ENCODE results near the gene MSANTD2.

MSANTD2 gene

GRCh38 chr11:124835918-124836317, 35.7 kb upstream of the MSANTD2 start:
- no peak overlapping the region for H3K4me3 ChIP-seq (ENCODE audit: control insufficient read depth, low read depth, low read length)
- no peak for DNase-seq (ENCODE audit: low read depth)
- no peak for TF ChIP-seq CTCF (IDR thresholded peaks at IDR 0.05; ENCODE audit: control insufficient read depth, insufficient read depth, low read depth, low read length, missing control alignments)

- no peak overlapping the region for H3K4me3 ChIP-seq (ENCODE audit: control insufficient read depth, low read depth, low read length)
- no peak for DNase-seq (ENCODE audit: low read depth)
- TF ChIP-seq CTCF (IDR thresholded peaks at IDR 0.05; ENCODE audit: control insufficient read depth, insufficient read depth, low read depth, low read length, missing control alignments) = no peak
Observed at GRCh38 chr11:124834526-124835180, 34.4 kb upstream of the MSANTD2 start.

- no peak for TF ChIP-seq CTCF (IDR thresholded peaks at IDR 0.05; ENCODE audit: control insufficient read depth, insufficient read depth, low read depth, low read length, missing control alignments)
- no peak for DNase-seq (ENCODE audit: low read depth)
- no peak overlapping the region for H3K4me3 ChIP-seq (ENCODE audit: control insufficient read depth, low read depth, low read length)
Observed at GRCh38 chr11:124832571-124832970, 32.4 kb upstream of the MSANTD2 start.

GRCh38 chr11:124831897-124832296, 31.7 kb upstream of the MSANTD2 start:
- no peak for TF ChIP-seq CTCF (IDR thresholded peaks at IDR 0.05; ENCODE audit: control insufficient read depth, insufficient read depth, low read depth, low read length, missing control alignments)
- no peak overlapping the region for H3K4me3 ChIP-seq (ENCODE audit: control insufficient read depth, low read depth, low read length)
- no peak for DNase-seq (ENCODE audit: low read depth)

GRCh38 chr11:124830749-124831148, 30.5 kb upstream of the MSANTD2 start:
- no peak for TF ChIP-seq CTCF (IDR thresholded peaks at IDR 0.05; ENCODE audit: control insufficient read depth, insufficient read depth, low read depth, low read length, missing control alignments)
- H3K4me3 ChIP-seq (ENCODE audit: control insufficient read depth, low read depth, low read length) = no peak overlapping the region
- no peak for DNase-seq (ENCODE audit: low read depth)

- no peak for TF ChIP-seq CTCF (IDR thresholded peaks at IDR 0.05; ENCODE audit: control insufficient read depth, insufficient read depth, low read depth, low read length, missing control alignments)
- no peak overlapping the region for H3K4me3 ChIP-seq (ENCODE audit: control insufficient read depth, low read depth, low read length)
- no peak for DNase-seq (ENCODE audit: low read depth)
Observed at GRCh38 chr11:124829986-124830385, 29.8 kb upstream of the MSANTD2 start.

Measured in AG09309 (cell line).